K562 (cell line): Measurements from ENCODE around the gene OLIG1. TPM values are rescaled to one million over a fixed set of nuclear protein-coding genes. Genes with fewer than 3 reads are reported as not detected.

Experiments used
- ATAC-seq: fragments of 200-7000 bp; cut with Tn5 transposase; 3 replicates; pipeline ENCODE4 v1.9.1; 2020; ENCODE audit warnings: moderate library complexity
- BruUV-seq: library from RNA; stranded (reverse); fragments of 400-500 nt; replicated peaks from 2 replicates; lab custom pipeline; 2021; lab: Mats Ljungman, UMichigan
- CTCF ChIA-PET: fragments of 300-600 bp; formaldehyde crosslinking; extraction: SDS; loops from one replicate; lab custom pipeline; 2021; ENCODE audit warnings: low intra/inter-chr PET ratio; lab: Yijun Ruan, JAX
- POLR2A ChIA-PET: fragments of 300-600, 350-650 bp; sonication (Branson Sonifier 250); formaldehyde crosslinking; extraction: SDS; loops from one replicate; lab custom pipeline; 2021; ENCODE audit warnings: antibody characterized with exemption, inconsistent platforms; lab: Yijun Ruan, JAX
- DNase-seq, 4 experiments: peaks; one replicate each; pipeline versions ENCODE4 v3.0.0 to v3.0.0-alpha.2; 2011 to 2018; ENCODE audit warnings: low spot score in 3 of 4, mixed read lengths in 3 of 4; ENCODE audit errors: extremely low read depth in 1 of 4
- FAIRE-seq: peaks from 2 replicates; lab custom pipeline; 2011; peaks lifted over from hg19 to GRCh38; lab: Jason Lieb, UNC
- H2AFZ ChIP-seq: 2 replicates; pipeline ENCODE4 v1.6.0; 2011; ENCODE audit warnings: low read depth, low read length, control low read depth, inconsistent platforms
- H3K27ac ChIP-seq: fragments of 200-600 bp; 3 replicates; pipeline ENCODE4 v1.8.0; 2011; ENCODE audit warnings: low read depth, mild to moderate bottlenecking, control low read depth, inconsistent platforms, low read length, moderate library complexity, mixed read lengths; ENCODE audit errors: extremely low read depth
- H3K27me3 ChIP-seq, 2 experiments: fragments of 300-600 bp in 1 of 2; 2 replicates in 1 of 2; 3 replicates in 1 of 2; pipeline versions ENCODE4 v1.6.0 to v1.8.0; 2011; ENCODE audit warnings: inconsistent platforms in 2 of 2, low read length in 2 of 2, mild to moderate bottlenecking in 1 of 2, mixed read lengths in 1 of 2, moderate library complexity in 1 of 2; ENCODE audit not compliant: control insufficient read depth in 2 of 2, insufficient read depth in 2 of 2
- H3K36me3 ChIP-seq: fragments of 300-600 bp; 3 replicates; pipeline ENCODE4 v1.8.0; 2011; ENCODE audit warnings: mild to moderate bottlenecking, low read length, inconsistent platforms; ENCODE audit not compliant: control insufficient read depth, insufficient read depth
- H3K4me1 ChIP-seq, 2 experiments: fragments of 200-600 bp in 1 of 2; replicated peaks in 1 of 2; 2 replicates in 1 of 2; 3 replicates in 1 of 2; pipeline versions ENCODE4 v1.5.1 to v1.8.0; 2011; ENCODE audit warnings: inconsistent platforms in 2 of 2, low read length in 2 of 2, mild to moderate bottlenecking in 1 of 2, mixed read lengths in 1 of 2, moderate library complexity in 1 of 2; ENCODE audit not compliant: control insufficient read depth in 2 of 2, insufficient read depth in 2 of 2
- H3K4me2 ChIP-seq: 2 replicates; pipeline ENCODE4 v1.6.1; 2011; ENCODE audit warnings: low read length, control low read depth, inconsistent platforms, mixed read lengths; ENCODE audit not compliant: insufficient read depth
- H3K4me3 ChIP-seq: fragments of 200-600 bp; sonication (generic), shearing (Covaris generic); 2 replicates; pipeline ENCODE4 v1.5.1; 2016; ENCODE audit warnings: control low read depth, inconsistent platforms
- H3K79me2 ChIP-seq: fragments of 200-600 bp; 3 replicates; pipeline ENCODE4 v1.8.0; 2011; ENCODE audit warnings: low read length, inconsistent platforms; ENCODE audit not compliant: control insufficient read depth, insufficient read depth
- H3K9ac ChIP-seq, 2 experiments: 2 replicates each; pipeline versions ENCODE4 v1.6.0 to v1.6.1; 2011; ENCODE audit warnings: low read depth in 2 of 2, low read length in 2 of 2, control low read depth in 1 of 2, inconsistent platforms in 1 of 2, mild to moderate bottlenecking in 1 of 2, mixed read lengths in 1 of 2; ENCODE audit not compliant: insufficient read depth in 1 of 2
- H3K9me1 ChIP-seq: one replicate; pipeline ENCODE4 v1.6.0; 2011; ENCODE audit warnings: inconsistent platforms, mild to moderate bottlenecking, low read length, moderate library complexity; ENCODE audit not compliant: control insufficient read depth, insufficient read depth
- H3K9me3 ChIP-seq: replicated peaks from 2 replicates; pipeline ENCODE4 v1.5.1; 2011; ENCODE audit warnings: low read depth, low read length, inconsistent platforms; ENCODE audit not compliant: control insufficient read depth, insufficient read depth
- H4K20me1 ChIP-seq: replicated peaks from 2 replicates; pipeline ENCODE4 v1.6.1; 2011; ENCODE audit warnings: low read length, inconsistent platforms, mixed read lengths; ENCODE audit not compliant: control insufficient read depth, insufficient read depth
- CBX1 ChIP-seq: sonication (generic); IDR thresholded peaks from 2 replicates; pipeline ENCODE4 v1.6.1; 2016; ENCODE audit warnings: antibody characterized with exemption, low read depth, mild to moderate bottlenecking
- ELF2 ChIP-seq: fragments of 250-450 bp; sonication (Bioruptor Pico); IDR thresholded peaks from 2 replicates; pipeline ENCODE4 v1.5.0; 2021; ENCODE audit warnings: mild to moderate bottlenecking
- ESRRB ChIP-seq: fragments of 250-450 bp; sonication (Bioruptor Pico); IDR thresholded peaks from 2 replicates; pipeline ENCODE4 v1.5.0; 2020; ENCODE audit warnings: mild to moderate bottlenecking, moderate library complexity, borderline replicate concordance
- JUND ChIP-seq, 2 experiments: IDR thresholded peaks; 2 replicates in 1 of 2; 3 replicates in 1 of 2; pipeline ENCODE4 v1.6.1; 2011; ENCODE audit warnings: borderline replicate concordance in 2 of 2, low read depth in 2 of 2, low read length in 2 of 2, improper control_type of control experiment in 1 of 2, missing biosample characterization in 1 of 2, missing genetic modification characterization in 1 of 2, missing genetic modification reagents in 1 of 2
- PTBP1 ChIP-seq: fragments of 200-400 bp; formaldehyde crosslinking; IDR thresholded peaks from 2 replicates; pipeline ENCODE4 v1.6.1; 2017; ENCODE audit warnings: low read depth, low read length
- STAT5A ChIP-seq: IDR thresholded peaks from 2 replicates; pipeline ENCODE4 v1.6.1; 2012; ENCODE audit warnings: low read length, inconsistent platforms, borderline replicate concordance
- TFAM ChIP-seq: fragments of 250-450 bp; sonication (Bioruptor Pico); conservative IDR thresholded peaks from 2 replicates; pipeline ENCODE4 v1.5.0; 2021; ENCODE audit warnings: mild to moderate bottlenecking, moderate library complexity
- TRIM24 ChIP-seq, 2 experiments: fragments of 450-650 bp; IDR thresholded peaks; 2 replicates each; pipeline ENCODE4 v1.6.1; 2016
- WHSC1 ChIP-seq: IDR thresholded peaks from one replicate; pipeline ENCODE4 v1.6.1; 2012; ENCODE audit warnings: low read length, control low read depth, inconsistent platforms
- XRCC3 ChIP-seq: fragments of 450-650 bp; IDR thresholded peaks from 2 replicates; pipeline ENCODE4 v1.6.1; 2017; ENCODE audit warnings: mild to moderate bottlenecking, moderate library complexity
- ZNF146 ChIP-seq: IDR thresholded peaks from one replicate; pipeline ENCODE4 v1.6.1; 2018; ENCODE audit warnings: missing compliant biosample characterization; ENCODE audit not compliant: unreplicated experiment
- ZNF239 ChIP-seq: fragments of 250-450 bp; sonication (Bioruptor Pico); IDR thresholded peaks from 2 replicates; pipeline ENCODE4 v1.4.0; 2020; ENCODE audit warnings: mild to moderate bottlenecking
- ZNF740 ChIP-seq, 3 experiments: fragments of 200-800 bp in 1 of 3; sonication (Bioruptor generic) in 1 of 3; sonication (generic) in 1 of 3; formaldehyde crosslinking in 1 of 3; IDR thresholded peaks; 2 replicates each; pipeline versions ENCODE4 v1.6.1 to v1.8.0; 2016 to 2022; ENCODE audit warnings: mild to moderate bottlenecking in 2 of 3, missing compliant biosample characterization in 2 of 3, missing genetic modification characterization in 2 of 3, missing genetic modification reagents in 1 of 3
- whole genome bisulfite sequencing: fragments of 100-300 bp; shearing (Covaris generic); methylation state at CpG from one replicate; pipeline ENCODE4 v1.1.6; 2016; ENCODE audit warnings: low coverage, mixed read lengths; ENCODE audit not compliant: insufficient coverage; ENCODE audit errors: missing lambda C conversion rate; 5-methylcytosine and 5-hydroxymethylcytosine counted together
- in situ Hi-C: fragments of 300-500 bp; cut with MboI; formaldehyde crosslinking; loops from 4 replicates; pipeline ENCODE4 v1.15.0; 2018; ENCODE audit warnings: inconsistent platforms, mixed read lengths
- intact Hi-C: fragments of 100-400 bp; cut with micrococcal nuclease; formaldehyde crosslinking; loops from 2 replicates; pipeline ENCODE4 v1.14.2; 2022
- polyA plus RNA-seq, 8 experiments: library from polyadenylated mRNA; depleted of rRNA in 4 of 8; stranded (reverse) in 5 of 8; unstranded in 3 of 8; fragments of >200 nt; fragmentation: Nextera tagmentation in 2 of 8; fragmentation: Illumina TruSeq in 1 of 8; extraction: Ambion mirVana in 2 of 8; extraction: Trizol in 1 of 8; gene quantifications; 2 replicates each; pipeline versions ENCODE4 v1.2.1 to v1.2.3, GENCODE V29; 2011 to 2014; ENCODE audit warnings: inconsistent platforms in 1 of 8, missing spikeins in 1 of 8
- total RNA-seq, 7 experiments: library from RNA; depleted of rRNA in 6 of 7; stranded (reverse); fragments of >200 nt in 6 of 7; fragmentation: Illumina TruSeq in 2 of 7; extraction: Trizol in 2 of 7; gene quantifications; 2 replicates each; pipeline versions ENCODE4 v1.2.1 to v1.2.3, GENCODE V29; 2011 to 2021; ENCODE audit warnings: low replicate concordance in 1 of 7
- TF ChIP-seq, protein P1 (sequence below), 2 experiments: IDR thresholded peaks; 2 replicates each; pipeline ENCODE4 v1.6.1; 2012; ENCODE audit warnings: improper control_type of control experiment in 2 of 2, low read depth in 2 of 2, low read length in 2 of 2, borderline replicate concordance in 1 of 2

The OLIG1 gene
- total and polyA plus RNA-seq, 9 of the 15 experiments (the other 6 are each of a cell fraction or from before 2014, with no cell fraction given): not detected

- Histone ChIP-seq H3K9ac (no peak overlapping the region), H3K27ac (no peak overlapping the region), H3K36me3 (no peaks in the 10 kb centered on the region), H4K20me1 (peaks cover 8% of the 10 kb centered on the region; the same call in 1 of the 2 replicates), H3K9me1 (no peaks in the 10 kb centered on the region), H3K9me3 (no peaks in the 10 kb centered on the region), H3K4me3 (no peak overlapping the region), H3K4me1 (peaks cover 0 to 14% of the 10 kb centered on the region in 2 experiments; a peak in 1 of 5 replicates), H3K27me3 (peaks cover 67 to 88% of the 10 kb centered on the region in 2 experiments), H3K4me2 (no peak overlapping the region), H2AFZ (no peak overlapping the region), H3K79me2 (no peaks in the 10 kb centered on the region)
- in situ Hi-C loops (no loop called here), intact Hi-C loops (no loop called here)
- ChIA-PET POLR2A (no interaction called here), CTCF (no interaction called here)
- TF ChIP-seq WHSC1: no peak
- no peak for TF ChIP-seq ELF2
- no peak for TF ChIP-seq CBX1
- TF ChIP-seq STAT5A: no peak
- no peak for TF ChIP-seq JUND (IDR thresholded peaks at IDR 0.05; ENCODE audit: borderline replicate concordance, low read depth, low read length)
- TF ChIP-seq JUND (tag; IDR thresholded peaks at IDR 0.05; ENCODE audit: borderline replicate concordance, low read depth, low read length): no peak
- no peak for TF ChIP-seq ZNF239 (CRISPR knock-in tag)
- no peak for TF ChIP-seq PTBP1
- no peak for TF ChIP-seq XRCC3
- no peak for TF ChIP-seq ESRRB (CRISPR knock-in tag)
- no peak for TF ChIP-seq ZNF740 (CRISPR knock-in tag; IDR thresholded peaks at IDR 0.05)
- no peak for TF ChIP-seq ZNF740 (tag; IDR thresholded peaks at IDR 0.05)
- no peak for TF ChIP-seq TRIM24 (IDR thresholded peaks at IDR 0.05)
- TF ChIP-seq ZNF146 (CRISPR knock-in tag): no peak
- TF ChIP-seq TFAM (CRISPR knock-in tag): no peak
- TF ChIP-seq, protein P1, sequence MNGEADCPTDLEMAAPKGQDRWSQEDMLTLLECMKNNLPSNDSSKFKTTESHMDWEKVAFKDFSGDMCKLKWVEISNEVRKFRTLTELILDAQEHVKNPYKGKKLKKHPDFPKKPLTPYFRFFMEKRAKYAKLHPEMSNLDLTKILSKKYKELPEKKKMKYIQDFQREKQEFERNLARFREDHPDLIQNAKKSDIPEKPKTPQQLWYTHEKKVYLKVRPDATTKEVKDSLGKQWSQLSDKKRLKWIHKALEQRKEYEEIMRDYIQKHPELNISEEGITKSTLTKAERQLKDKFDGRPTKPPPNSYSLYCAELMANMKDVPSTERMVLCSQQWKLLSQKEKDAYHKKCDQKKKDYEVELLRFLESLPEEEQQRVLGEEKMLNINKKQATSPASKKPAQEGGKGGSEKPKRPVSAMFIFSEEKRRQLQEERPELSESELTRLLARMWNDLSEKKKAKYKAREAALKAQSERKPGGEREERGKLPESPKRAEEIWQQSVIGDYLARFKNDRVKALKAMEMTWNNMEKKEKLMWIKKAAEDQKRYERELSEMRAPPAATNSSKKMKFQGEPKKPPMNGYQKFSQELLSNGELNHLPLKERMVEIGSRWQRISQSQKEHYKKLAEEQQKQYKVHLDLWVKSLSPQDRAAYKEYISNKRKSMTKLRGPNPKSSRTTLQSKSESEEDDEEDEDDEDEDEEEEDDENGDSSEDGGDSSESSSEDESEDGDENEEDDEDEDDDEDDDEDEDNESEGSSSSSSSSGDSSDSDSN (IDR thresholded peaks at IDR 0.05; ENCODE audit: borderline replicate concordance in 1 of 2, low read depth in 2 of 2, low read length in 2 of 2): no peak
- ATAC-seq (no peak), FAIRE-seq (no peak), DNase-seq (no peak)
- 57% methylated on average over 46 of the region's 85 CpGs for WGBS
- no TSS peak for BruUV-seq
Observed at GRCh38 chr21:33027401-33028286, 42.3 kb upstream of the OLIG1 start.
